Right kidney (tissue), 1 donor: ENCODE measurements around the gene SPECC1L.

Source experiments
- DNase-seq: peaks from one replicate; pipeline ENCODE4 v3.0.0-alpha.2; 2016

Gene SPECC1L

GRCh38 chr22:24400034-24400725 is 129.5 kb downstream of the SPECC1L start:
- DNase-seq: no peak

- no peak for DNase-seq
These were observed 130.3 kb downstream of the SPECC1L start for GRCh38 chr22:24400726-24401596.

DNA sequence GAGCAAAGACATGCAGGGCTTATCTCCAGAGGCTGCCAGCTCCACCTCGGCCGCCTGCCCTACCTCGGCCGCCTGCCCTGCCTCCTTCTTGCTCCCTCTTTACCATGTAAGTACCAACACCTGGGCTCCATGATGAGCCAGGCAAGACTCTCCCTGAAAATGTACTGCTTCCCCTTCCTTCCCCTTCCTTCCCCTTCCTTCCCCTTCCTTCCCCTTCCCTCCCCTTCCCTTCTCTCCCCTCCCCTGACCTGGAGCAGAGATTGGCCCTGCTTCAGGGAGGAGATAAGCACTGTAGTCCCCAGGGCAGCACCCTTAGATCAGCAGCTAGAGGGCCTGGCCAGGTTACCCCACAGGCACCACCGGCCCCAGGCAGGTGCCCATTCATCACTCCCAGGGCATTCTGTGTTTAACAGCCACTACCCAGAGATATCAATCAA is 131.3 kb downstream of the SPECC1L start:
- DNase-seq: no peak

DNA sequence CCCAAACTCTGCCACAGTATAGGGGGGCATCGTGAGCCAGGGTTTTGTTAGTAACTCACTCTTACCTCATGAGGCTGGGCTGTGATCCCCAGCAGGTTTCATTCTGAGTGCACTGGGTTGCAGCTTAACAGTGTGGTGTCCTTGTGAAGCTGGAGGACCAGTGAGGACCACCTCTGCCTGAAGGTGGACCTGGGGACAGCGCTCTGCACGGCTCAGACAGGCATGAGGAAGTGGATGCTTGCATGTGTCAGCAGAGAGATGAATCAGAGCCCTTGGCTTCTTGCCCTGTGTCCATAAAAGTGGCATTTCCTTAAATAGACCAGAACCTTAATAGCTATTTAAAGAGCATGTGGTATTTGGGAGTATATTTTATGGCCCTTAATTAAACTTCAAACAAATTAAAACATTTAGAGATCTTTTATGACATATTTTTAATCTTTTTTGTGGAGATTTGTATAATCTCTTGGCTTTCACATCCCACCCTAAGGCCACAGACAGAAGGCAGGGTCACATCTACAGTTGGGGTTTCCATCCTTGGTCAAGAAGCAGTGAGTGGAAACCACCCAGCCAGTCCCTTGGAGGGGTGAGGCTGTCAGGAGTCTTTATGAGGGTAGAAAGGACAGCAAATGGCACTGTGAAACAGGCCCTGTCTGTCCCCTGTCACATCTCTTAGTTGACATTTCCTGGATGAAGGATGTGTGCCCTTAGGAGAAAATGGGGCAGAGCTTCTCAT is 132.0 kb downstream of the SPECC1L start:
- DNase-seq: peak; percentile 13

GRCh38 chr22:24403346-24403745 is 132.7 kb downstream of the SPECC1L start:
- DNase-seq: no peak

DNA sequence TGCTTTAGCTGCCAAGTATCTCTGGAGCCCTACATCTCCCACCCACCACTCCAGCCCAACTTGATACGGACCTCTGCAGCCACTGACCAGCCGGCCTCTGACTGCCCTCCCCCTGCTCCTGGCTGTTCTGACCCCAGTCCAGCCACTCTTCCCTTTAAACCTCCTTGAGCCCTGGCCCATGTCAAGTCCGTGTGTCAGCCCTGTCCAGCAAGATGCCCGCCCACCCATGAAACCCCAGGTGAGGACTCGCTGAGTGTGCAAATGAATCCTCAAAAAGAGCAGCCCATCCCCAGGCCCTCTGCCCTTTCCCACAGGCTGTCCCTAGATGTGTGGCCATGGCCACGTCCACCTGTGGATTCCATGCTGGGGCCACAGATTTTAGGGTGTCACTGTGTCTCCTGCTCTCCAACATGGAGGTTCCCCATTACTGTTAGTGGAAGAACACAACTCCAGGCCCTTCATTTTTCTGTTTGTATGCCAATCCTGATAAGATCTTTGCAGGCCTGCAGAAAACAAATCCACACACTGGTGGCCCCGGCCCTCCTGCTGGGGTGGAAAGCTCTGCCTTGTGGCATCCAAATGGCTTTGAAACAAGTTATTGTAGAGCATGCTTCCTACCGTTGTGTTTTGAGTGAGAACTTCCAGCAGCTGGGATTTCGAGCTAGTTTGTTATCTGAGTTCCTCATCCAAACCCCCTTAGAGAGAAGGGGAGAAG is 134.1 kb downstream of the SPECC1L start:
- DNase-seq: no peak

- DNase-seq: no peak
These were observed 135.1 kb downstream of the SPECC1L start for GRCh38 chr22:24405631-24406321.

- DNase-seq: peak; percentile 23
These were observed 136.0 kb downstream of the SPECC1L start for GRCh38 chr22:24406322-24407277.

DNA sequence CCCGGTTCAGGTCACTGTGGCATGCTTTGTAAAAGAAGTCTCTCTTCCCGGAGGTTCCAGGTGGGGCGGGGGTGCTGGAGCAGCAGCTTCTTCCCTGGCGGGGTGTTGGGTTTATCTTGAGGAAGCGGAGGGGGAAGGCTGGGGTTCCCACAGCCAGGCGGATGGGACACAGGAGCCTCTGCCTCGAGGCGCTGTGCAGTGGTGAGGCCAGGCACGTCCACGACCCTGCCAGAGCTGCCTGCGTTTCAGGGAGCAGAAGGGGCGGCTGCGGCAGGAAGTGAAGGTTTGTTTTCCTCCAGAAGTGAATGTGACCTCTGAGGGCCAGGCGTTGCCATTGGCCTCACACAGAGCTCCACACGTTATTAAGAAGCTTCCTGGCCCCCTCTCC is 136.6 kb downstream of the SPECC1L start:
- peak; percentile 37 for DNase-seq

DNA sequence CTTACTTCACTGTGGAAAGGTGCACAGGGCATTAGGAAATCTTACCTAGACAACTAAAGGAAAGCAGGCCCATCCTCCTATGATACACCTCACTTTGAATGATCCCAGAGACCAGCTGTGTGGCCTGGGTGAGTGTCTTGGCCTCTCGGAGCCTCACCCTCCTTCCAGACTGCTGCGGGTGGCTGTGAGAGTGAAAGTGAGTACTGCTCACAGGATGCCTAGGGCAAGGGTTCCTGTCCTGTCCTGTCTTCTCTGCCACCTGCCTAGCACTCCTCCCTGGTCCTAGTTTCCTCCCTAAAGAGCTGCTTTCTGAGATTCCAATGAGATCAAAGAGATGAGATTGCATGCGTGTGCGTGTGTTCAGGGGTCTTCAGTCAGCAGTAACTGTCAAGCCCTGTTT is 137.3 kb downstream of the SPECC1L start:
- DNase-seq: no peak

DNA sequence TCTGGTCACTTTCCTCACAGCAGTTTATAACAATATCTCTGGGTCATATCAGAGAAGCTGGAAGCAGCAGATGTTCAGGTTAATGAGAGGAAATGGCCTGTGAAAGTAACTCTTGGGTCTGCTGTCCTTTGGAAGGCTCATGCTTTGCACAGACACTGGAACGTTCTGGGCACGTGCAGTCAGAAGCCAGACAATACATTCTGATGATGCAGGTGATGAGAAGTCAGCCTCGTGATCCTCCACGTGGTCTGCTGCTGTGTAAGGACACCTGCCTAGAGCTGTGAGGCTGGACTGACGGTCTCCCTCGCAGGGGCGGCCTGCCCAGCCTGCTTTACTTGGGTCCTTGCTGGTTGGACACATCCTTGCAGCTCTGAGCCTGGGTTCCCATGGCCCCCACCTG is 138.0 kb downstream of the SPECC1L start:
- no peak for DNase-seq

DNA sequence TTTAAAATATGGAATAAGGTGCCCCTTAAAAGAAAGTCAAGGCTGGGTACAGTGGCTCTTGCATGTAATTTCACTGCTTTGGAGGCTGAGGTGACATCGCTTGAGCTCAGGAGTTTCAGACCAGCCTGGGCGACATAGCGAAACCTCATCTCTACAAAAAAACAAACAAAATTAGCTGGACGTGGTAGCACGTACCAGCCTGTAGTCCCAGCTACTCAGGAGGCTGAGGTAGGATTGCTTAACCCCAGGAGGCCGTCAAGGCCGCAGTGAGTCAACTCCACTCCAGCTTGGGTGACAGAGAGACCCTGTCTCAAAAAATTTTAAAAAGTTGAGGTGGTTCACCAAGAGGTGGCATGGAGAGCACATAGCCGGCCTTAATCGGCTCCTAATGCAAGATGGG is 139.1 kb downstream of the SPECC1L start:
- DNase-seq: no peak

DNA sequence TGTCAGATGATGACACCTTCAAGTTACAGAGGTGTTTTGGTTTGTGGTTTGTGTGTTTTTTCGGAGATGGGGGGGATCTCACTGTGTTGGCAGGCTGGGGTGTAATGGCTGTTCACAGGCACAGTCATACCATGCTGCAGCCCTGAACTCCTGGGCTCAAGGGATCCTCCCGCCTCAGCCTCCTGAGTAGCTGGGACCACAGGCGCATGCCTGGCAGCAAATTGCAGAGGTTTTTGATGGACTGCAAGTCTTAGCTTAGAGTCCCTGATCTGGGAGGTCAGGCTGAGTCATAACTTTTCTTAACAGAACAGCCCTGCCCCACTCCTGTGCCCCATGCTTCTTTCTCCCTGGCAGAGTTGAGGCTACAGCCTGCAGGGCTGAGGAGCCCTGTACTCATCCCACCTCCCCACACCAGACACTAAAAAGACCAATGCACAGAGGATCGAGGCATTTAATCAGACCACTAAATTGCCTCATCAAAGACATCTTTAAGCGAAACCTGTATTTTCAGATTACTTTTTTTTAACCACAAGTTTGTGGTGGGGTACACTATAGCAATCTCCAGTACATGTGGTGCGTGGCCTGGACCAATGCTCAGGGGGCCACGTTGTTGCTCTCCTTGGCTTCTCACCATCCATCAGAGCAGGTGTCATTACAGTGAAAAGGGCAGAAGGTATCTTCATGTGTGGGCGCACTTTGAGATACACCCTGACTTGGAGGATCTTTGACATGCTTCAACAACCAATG is 139.7 kb downstream of the SPECC1L start:
- no peak for DNase-seq

GRCh38 chr22:24411256-24412004 is 140.8 kb downstream of the SPECC1L start:
- DNase-seq: no peak

GRCh38 chr22:24412274-24412673 is 141.6 kb downstream of the SPECC1L start:
- no peak for DNase-seq

GRCh38 chr22:24413271-24413670 is 142.6 kb downstream of the SPECC1L start:
- no peak for DNase-seq

DNA sequence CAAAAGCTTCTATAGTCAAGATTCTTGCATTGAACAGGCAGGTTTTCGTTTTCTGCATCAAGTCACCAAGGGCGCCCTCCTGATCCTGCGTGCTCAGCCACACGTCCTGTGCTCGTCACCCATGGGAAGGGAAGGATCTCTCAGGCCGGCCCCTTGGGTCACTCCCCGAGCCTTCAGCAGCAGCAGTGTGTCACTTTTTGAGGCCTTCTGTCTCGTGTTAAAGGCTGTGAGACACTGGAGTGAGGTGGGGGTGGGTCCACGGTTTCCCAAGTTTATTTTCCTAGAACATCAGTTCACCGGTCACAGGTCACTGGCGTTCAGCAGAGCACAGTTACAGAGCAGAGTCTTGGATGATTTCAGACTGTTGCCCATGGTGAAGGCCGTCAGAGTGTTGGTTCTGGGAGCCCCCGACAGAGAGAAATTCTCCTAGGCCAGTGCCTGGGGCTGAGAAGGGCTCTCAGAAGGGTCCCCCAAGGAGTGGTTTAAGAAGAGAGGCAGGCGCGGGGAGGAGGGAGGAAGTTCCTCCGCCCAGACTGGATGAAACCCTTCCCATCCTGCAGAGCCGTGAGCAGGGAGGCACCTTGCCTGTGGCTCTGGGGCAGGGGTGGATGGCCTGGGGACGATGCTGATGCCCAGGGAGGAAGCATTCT is 143.2 kb downstream of the SPECC1L start:
- DNase-seq: no peak

- DNase-seq: no peak
These were observed 143.9 kb downstream of the SPECC1L start for GRCh38 chr22:24414523-24414922.
